ENCODE results near the gene GTF2IRD1.

The GTF2IRD1 gene

GRCh38 chr7:74570533-74571156, 116.9 kb downstream of the GTF2IRD1 start:
- no peak overlapping the region for H3K4me3 ChIP-seq (ENCODE audit: low read length)
- no peak for DNase-seq (ENCODE audit: low read depth)
- TF ChIP-seq CTCF (IDR thresholded peaks at IDR 0.05; ENCODE audit: insufficient read depth, low read depth, low read length, missing control alignments): no peak

- DNase-seq (ENCODE audit: low read depth): no peak
- TF ChIP-seq CTCF (IDR thresholded peaks at IDR 0.05; ENCODE audit: insufficient read depth, low read depth, low read length, missing control alignments): no peak
- no peak overlapping the region for H3K4me3 ChIP-seq (ENCODE audit: low read length)
These were observed 118.7 kb downstream of the GTF2IRD1 start for GRCh38 chr7:74572301-74572979.

GRCh38 chr7:74573512-74573911, 119.8 kb downstream of the GTF2IRD1 start:
- no peak overlapping the region for H3K4me3 ChIP-seq (ENCODE audit: low read length)
- DNase-seq (ENCODE audit: low read depth): no peak
- no peak for TF ChIP-seq CTCF (IDR thresholded peaks at IDR 0.05; ENCODE audit: insufficient read depth, low read depth, low read length, missing control alignments)

- DNase-seq (ENCODE audit: low read depth): peak; percentile 98
- H3K4me3 ChIP-seq (ENCODE audit: low read length): no peak overlapping the region
- peak; percentile 13 for TF ChIP-seq CTCF (IDR thresholded peaks at IDR 0.05; ENCODE audit: insufficient read depth, low read depth, low read length, missing control alignments)
These were observed 121.5 kb downstream of the GTF2IRD1 start for GRCh38 chr7:74575083-74575784.

- TF ChIP-seq CTCF (IDR thresholded peaks at IDR 0.05; ENCODE audit: insufficient read depth, low read depth, low read length, missing control alignments): no peak
- H3K4me3 ChIP-seq (ENCODE audit: low read length): no peak overlapping the region
- DNase-seq (ENCODE audit: low read depth): no peak
These were observed 122.1 kb downstream of the GTF2IRD1 start for GRCh38 chr7:74575811-74576210.

- peak; percentile 47 for DNase-seq (ENCODE audit: low read depth)
- no peak overlapping the region for H3K4me3 ChIP-seq (ENCODE audit: low read length)
These were observed 126.3 kb downstream of the GTF2IRD1 start for GRCh38 chr7:74579800-74580685.

More at GRCh38 chr7:74579800-74580685, 126.3 kb downstream of the GTF2IRD1 start:
- no peak for TF ChIP-seq CTCF (IDR thresholded peaks at IDR 0.05; ENCODE audit: insufficient read depth, low read depth, low read length, missing control alignments)

Data from epithelial cell of esophagus (primary cell).